ENCODE data around the gene SAMHD1.

GRCh38 chr20:36876473-36876833 is 75.1 kb downstream of the SAMHD1 start:
- no peak for TF ChIP-seq CTCF (conservative IDR thresholded peaks at IDR 0.05; ENCODE audit: low read length)
- TF ChIP-seq EZH2phosphoT487 (IDR thresholded peaks at IDR 0.05; ENCODE audit: borderline replicate concordance, low read depth, low read length), result no peak
